Mesendoderm (in vitro differentiated cells): ENCODE results near the gene NRXN3.

Source experiments
- DNase-seq: peaks from one replicate; pipeline ENCODE4 v3.0.0; 2013
- H2AK5ac ChIP-seq: 2 replicates; pipeline ENCODE4 v1.6.1; 2013; ENCODE audit warnings: low read length, inconsistent platforms
- H2BK120ac ChIP-seq: 2 replicates; pipeline ENCODE4 v1.6.1; 2013; ENCODE audit warnings: low read depth, mild to moderate bottlenecking, low read length, moderate library complexity, mixed read lengths
- H2BK15ac ChIP-seq: replicated peaks from 2 replicates; pipeline ENCODE4 v1.6.1; 2013; ENCODE audit warnings: low read depth, mild to moderate bottlenecking, moderate library complexity
- H2BK5ac ChIP-seq: 2 replicates; pipeline ENCODE4 v1.6.1; 2013; ENCODE audit warnings: low read length, inconsistent platforms
- H3K18ac ChIP-seq: 2 replicates; pipeline ENCODE4 v1.6.1; 2013; ENCODE audit warnings: mild to moderate bottlenecking, low read length, mixed read lengths
- H3K23ac ChIP-seq: one replicate; pipeline ENCODE4 v1.6.1; 2013; ENCODE audit warnings: low read length
- H3K27ac ChIP-seq: 2 replicates; pipeline ENCODE4 v1.5.1; 2013; ENCODE audit warnings: low read depth, mild to moderate bottlenecking, inconsistent platforms, low read length, moderate library complexity
- H3K27me3 ChIP-seq: 2 replicates; pipeline ENCODE4 v1.6.1; 2013; ENCODE audit warnings: low read length, control low read depth, mild to moderate bottlenecking, inconsistent platforms; ENCODE audit not compliant: insufficient read depth, poor library complexity
- H3K36me3 ChIP-seq: 2 replicates; pipeline ENCODE4 v1.6.1; 2013; ENCODE audit warnings: low read length, inconsistent platforms; ENCODE audit not compliant: control insufficient read depth, insufficient read depth
- H3K4ac ChIP-seq: one replicate; pipeline ENCODE4 v1.6.1; 2013; ENCODE audit warnings: low read depth, mild to moderate bottlenecking, low read length, moderate library complexity
- H3K4me1 ChIP-seq: 2 replicates; pipeline ENCODE4 v1.6.1; 2013; ENCODE audit warnings: low read depth, low read length, inconsistent platforms; ENCODE audit not compliant: control insufficient read depth
- H3K4me2 ChIP-seq: 2 replicates; pipeline ENCODE4 v1.6.1; 2013; ENCODE audit warnings: low read length
- H3K4me3 ChIP-seq: 2 replicates; pipeline ENCODE4 v1.5.1; 2013; ENCODE audit warnings: mild to moderate bottlenecking, low read length
- H3K56ac ChIP-seq: one replicate; pipeline ENCODE4 v1.6.1; 2013; ENCODE audit warnings: low read length
- H3K79me1 ChIP-seq: 2 replicates; pipeline ENCODE4 v1.6.1; 2013; ENCODE audit warnings: low read length, inconsistent platforms
- H3K79me2 ChIP-seq: 2 replicates; pipeline ENCODE4 v1.6.1; 2013; ENCODE audit warnings: mild to moderate bottlenecking, low read length; ENCODE audit not compliant: control insufficient read depth, insufficient read depth
- H3K9ac ChIP-seq: 2 replicates; pipeline ENCODE4 v1.6.1; 2013; ENCODE audit warnings: low read length, inconsistent platforms
- H4K5ac ChIP-seq: one replicate; pipeline ENCODE4 v1.6.1; 2013; ENCODE audit warnings: low read length
- H4K8ac ChIP-seq: one replicate; pipeline ENCODE4 v1.6.1; 2013; ENCODE audit warnings: low read depth, mild to moderate bottlenecking, control low read depth, low read length, moderate library complexity
- WGBS: extraction: QIAGEN DNeasy Blood & Tissue Kit; methylation state at CpG from one replicate; pipeline ENCODE4 v1.1.7; 2013; ENCODE audit warnings: low lambda C conversion rate, missing lambda C conversion rate; ENCODE audit not compliant: insufficient coverage; ENCODE audit errors: extremely low coverage; 5-methylcytosine and 5-hydroxymethylcytosine counted together

NRXN3 gene

GRCh38 chr14:79482825-79483224 lies 1312.7 kb downstream of the NRXN3 start:
- Histone ChIP-seq H3K27ac (no peak overlapping the region), H2BK120ac (no peak overlapping the region), H4K8ac (no peak overlapping the region), H3K79me1 (no peaks in the 10 kb centered on the region), H2BK5ac (no peak overlapping the region), H3K4me2 (no peak overlapping the region), H3K79me2 (no peaks in the 10 kb centered on the region), H4K5ac (no peak overlapping the region), H3K18ac (no peak overlapping the region), H3K9ac (no peak overlapping the region), H3K4me1 (peaks cover 2% of the 10 kb centered on the region), H3K4ac (no peak overlapping the region), H3K36me3 (no peaks in the 10 kb centered on the region), H2BK15ac (no peak overlapping the region), H3K56ac (no peak overlapping the region), H3K23ac (no peak overlapping the region), H3K4me3 (no peak overlapping the region), H2AK5ac (no peak overlapping the region), H3K27me3 (no peaks in the 10 kb centered on the region)
- WGBS: no CpG with 5 or more reads among the region's 1 CpG
- no peak for DNase-seq

DNA sequence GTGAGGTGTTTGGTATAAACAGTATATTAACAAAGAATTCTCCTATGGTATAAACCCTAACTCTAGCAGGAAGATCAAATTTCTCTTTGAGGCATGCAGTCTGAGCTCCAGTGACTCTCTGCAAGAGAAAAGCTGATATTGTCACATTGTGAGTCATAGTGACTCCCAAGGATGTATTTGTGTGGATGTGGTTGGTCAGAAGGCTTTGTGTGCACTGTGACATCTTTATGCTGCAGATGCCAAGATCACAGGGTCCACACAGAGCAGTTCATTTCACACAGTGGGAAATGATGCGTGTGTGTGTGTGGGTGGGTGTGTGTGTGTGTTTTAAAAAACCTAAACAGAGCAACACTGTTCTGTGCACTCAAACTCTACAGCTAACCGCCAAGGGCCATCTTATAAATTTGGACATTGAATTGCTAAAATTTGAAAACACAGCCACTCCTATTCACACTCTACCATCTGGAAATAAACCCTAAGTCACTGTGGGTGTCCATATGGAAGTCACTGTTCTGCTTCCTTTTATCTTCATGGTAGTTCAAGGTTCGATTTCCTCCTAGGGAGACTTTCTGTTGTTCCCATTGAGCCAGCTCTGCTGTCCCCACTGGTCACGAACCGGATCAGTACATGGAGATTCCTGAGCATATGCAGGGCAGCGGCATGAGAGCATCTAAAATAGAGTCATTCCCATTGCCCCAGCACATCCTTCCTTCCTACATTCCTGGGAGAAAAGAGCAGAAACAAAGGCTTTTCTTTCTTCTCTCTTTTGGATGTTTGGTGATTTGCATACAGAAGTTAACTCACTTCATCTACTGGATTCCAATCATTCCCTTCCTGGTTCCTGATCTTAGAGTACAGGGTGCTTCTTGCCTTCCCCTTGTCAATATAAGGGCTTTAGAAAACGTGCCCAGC lies 1313.6 kb downstream of the NRXN3 start:
- H2AK5ac ChIP-seq: no peak overlapping the region
- WGBS: no CpG with 5 or more reads among the region's 7 CpGs
- no peak overlapping the region for H3K4me2 ChIP-seq
- H3K18ac ChIP-seq: no peak overlapping the region
- no peak overlapping the region for H3K4ac ChIP-seq
- no peaks in the 10 kb centered on the region for H3K27me3 ChIP-seq
- H4K5ac ChIP-seq: no peak overlapping the region
- H2BK5ac ChIP-seq: no peak overlapping the region
- H3K4me1 ChIP-seq: peaks cover 4% of the 10 kb centered on the region
- H3K23ac ChIP-seq: no peak overlapping the region
- no peaks in the 10 kb centered on the region for H3K79me1 ChIP-seq
- H3K9ac ChIP-seq: no peak overlapping the region
- no peak overlapping the region for H2BK120ac ChIP-seq
- no peak overlapping the region for H4K8ac ChIP-seq
- H3K36me3 ChIP-seq: no peaks in the 10 kb centered on the region
- no peak overlapping the region for H3K56ac ChIP-seq
- H2BK15ac ChIP-seq: no peak overlapping the region
- no peaks in the 10 kb centered on the region for H3K79me2 ChIP-seq
- no peak overlapping the region for H3K27ac ChIP-seq
- DNase-seq: peak; percentile 75
- no peak overlapping the region for H3K4me3 ChIP-seq

- H3K4me1 ChIP-seq: peaks cover 4% of the 10 kb centered on the region
- no CpG with 5 or more reads among the region's 1 CpG for WGBS
- H2BK15ac ChIP-seq: no peak overlapping the region
- peak overlapping the region; percentile 20 for H3K27ac ChIP-seq
- no peak overlapping the region for H2BK120ac ChIP-seq
- H4K5ac ChIP-seq: no peak overlapping the region
- H3K79me2 ChIP-seq: no peaks in the 10 kb centered on the region
- no peaks in the 10 kb centered on the region for H3K27me3 ChIP-seq
- H3K4me2 ChIP-seq: no peak overlapping the region
- H3K9ac ChIP-seq: no peak overlapping the region
- H3K36me3 ChIP-seq: no peaks in the 10 kb centered on the region
- H3K18ac ChIP-seq: no peak overlapping the region
- H4K8ac ChIP-seq: no peak overlapping the region
- no peak overlapping the region for H3K56ac ChIP-seq
- peak; percentile 92 for DNase-seq
- no peak overlapping the region for H3K4ac ChIP-seq
- H3K4me3 ChIP-seq: no peak overlapping the region
- H2BK5ac ChIP-seq: no peak overlapping the region
- H3K79me1 ChIP-seq: no peaks in the 10 kb centered on the region
- H3K23ac ChIP-seq: no peak overlapping the region
- H2AK5ac ChIP-seq: no peak overlapping the region
Observed at GRCh38 chr14:79487632-79488031, 1317.5 kb downstream of the NRXN3 start.

GRCh38 chr14:79491161-79491560 lies 1321.0 kb downstream of the NRXN3 start:
- Histone ChIP-seq H4K5ac (no peak overlapping the region), H3K27ac (no peak overlapping the region), H3K79me1 (no peaks in the 10 kb centered on the region), H3K79me2 (no peaks in the 10 kb centered on the region), H2BK15ac (no peak overlapping the region), H3K56ac (no peak overlapping the region), H3K4me1 (peaks cover 4% of the 10 kb centered on the region), H3K27me3 (no peaks in the 10 kb centered on the region), H3K18ac (no peak overlapping the region), H2BK120ac (no peak overlapping the region), H2BK5ac (no peak overlapping the region), H3K4me3 (no peak overlapping the region), H3K4ac (no peak overlapping the region), H3K36me3 (no peaks in the 10 kb centered on the region), H4K8ac (no peak overlapping the region), H3K9ac (no peak overlapping the region), H3K4me2 (no peak overlapping the region), H2AK5ac (no peak overlapping the region), H3K23ac (no peak overlapping the region)
- WGBS: no CpG with 5 or more reads among the region's 1 CpG
- DNase-seq: no peak

GRCh38 chr14:79493081-79493645 lies 1323.0 kb downstream of the NRXN3 start:
- Histone ChIP-seq H3K27ac (no peak overlapping the region), H3K79me1 (no peaks in the 10 kb centered on the region), H3K79me2 (no peaks in the 10 kb centered on the region), H4K8ac (no peak overlapping the region), H2AK5ac (no peak overlapping the region), H3K23ac (no peak overlapping the region), H3K56ac (no peak overlapping the region), H3K4me2 (no peak overlapping the region), H3K18ac (no peak overlapping the region), H3K36me3 (no peaks in the 10 kb centered on the region), H2BK5ac (no peak overlapping the region), H2BK120ac (no peak overlapping the region), H2BK15ac (no peak overlapping the region), H3K4me1 (no peaks in the 10 kb centered on the region), H3K4me3 (no peak overlapping the region), H3K9ac (no peak overlapping the region), H3K4ac (no peak overlapping the region), H3K27me3 (no peaks in the 10 kb centered on the region), H4K5ac (no peak overlapping the region)
- no CpG with 5 or more reads among the region's 3 CpGs for WGBS
- no peak for DNase-seq
